Measurements from ENCODE around the gene RHNO1.

DNA sequence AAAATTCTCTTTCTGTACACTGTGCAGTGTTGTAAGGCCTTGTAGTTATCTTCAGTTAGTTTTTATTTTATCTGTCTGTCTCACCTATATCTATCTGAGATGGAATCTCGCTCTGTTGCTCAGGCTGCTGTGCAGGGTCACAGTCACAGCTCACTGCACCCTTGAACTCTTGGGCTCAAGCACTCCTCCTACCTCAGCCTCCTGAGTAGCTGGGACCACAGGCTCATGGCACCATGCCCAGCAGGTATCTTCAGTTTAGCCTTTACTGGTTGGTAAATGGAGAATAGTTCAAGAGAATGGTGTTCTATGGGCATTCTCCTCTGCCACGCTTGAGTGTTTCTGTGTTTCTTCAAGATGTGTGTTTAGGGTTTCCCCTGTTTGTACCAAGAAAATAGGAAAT, 27.2 kb downstream of the RHNO1 start:
- TF ChIP-seq CTCF (IDR thresholded peaks at IDR 0.05) (no peak), POLR2AphosphoS5 (IDR thresholded peaks at IDR 0.05; ENCODE audit: low read depth, low read length) (no peak), SIN3A (IDR thresholded peaks at IDR 0.05; ENCODE audit: borderline replicate concordance, insufficient read depth, low read depth, low read length) (no peak), TCF7L2 (IDR thresholded peaks at IDR 0.05; ENCODE audit: low read depth, low read length) (no peak)
- TF ChIP-seq, protein P1, sequence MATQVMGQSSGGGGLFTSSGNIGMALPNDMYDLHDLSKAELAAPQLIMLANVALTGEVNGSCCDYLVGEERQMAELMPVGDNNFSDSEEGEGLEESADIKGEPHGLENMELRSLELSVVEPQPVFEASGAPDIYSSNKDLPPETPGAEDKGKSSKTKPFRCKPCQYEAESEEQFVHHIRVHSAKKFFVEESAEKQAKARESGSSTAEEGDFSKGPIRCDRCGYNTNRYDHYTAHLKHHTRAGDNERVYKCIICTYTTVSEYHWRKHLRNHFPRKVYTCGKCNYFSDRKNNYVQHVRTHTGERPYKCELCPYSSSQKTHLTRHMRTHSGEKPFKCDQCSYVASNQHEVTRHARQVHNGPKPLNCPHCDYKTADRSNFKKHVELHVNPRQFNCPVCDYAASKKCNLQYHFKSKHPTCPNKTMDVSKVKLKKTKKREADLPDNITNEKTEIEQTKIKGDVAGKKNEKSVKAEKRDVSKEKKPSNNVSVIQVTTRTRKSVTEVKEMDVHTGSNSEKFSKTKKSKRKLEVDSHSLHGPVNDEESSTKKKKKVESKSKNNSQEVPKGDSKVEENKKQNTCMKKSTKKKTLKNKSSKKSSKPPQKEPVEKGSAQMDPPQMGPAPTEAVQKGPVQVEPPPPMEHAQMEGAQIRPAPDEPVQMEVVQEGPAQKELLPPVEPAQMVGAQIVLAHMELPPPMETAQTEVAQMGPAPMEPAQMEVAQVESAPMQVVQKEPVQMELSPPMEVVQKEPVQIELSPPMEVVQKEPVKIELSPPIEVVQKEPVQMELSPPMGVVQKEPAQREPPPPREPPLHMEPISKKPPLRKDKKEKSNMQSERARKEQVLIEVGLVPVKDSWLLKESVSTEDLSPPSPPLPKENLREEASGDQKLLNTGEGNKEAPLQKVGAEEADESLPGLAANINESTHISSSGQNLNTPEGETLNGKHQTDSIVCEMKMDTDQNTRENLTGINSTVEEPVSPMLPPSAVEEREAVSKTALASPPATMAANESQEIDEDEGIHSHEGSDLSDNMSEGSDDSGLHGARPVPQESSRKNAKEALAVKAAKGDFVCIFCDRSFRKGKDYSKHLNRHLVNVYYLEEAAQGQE (IDR thresholded peaks at IDR 0.05; ENCODE audit: insufficient read depth in 1 of 2, low read depth in 2 of 2, low read length in 1 of 2) = no peak

Measured in Panc1 (cell line).